ENCODE data around the gene FRAT1. TPM values are rescaled to one million over a fixed set of nuclear protein-coding genes. Genes with fewer than 3 reads are reported as not detected.
A peak's percentile ranks its signal among the peaks of the same experiment; 100 is the strongest.

Gene FRAT1
- total and polyA plus RNA-seq, 2 of the 8 experiments (the other 6 are each of a cell fraction or from before 2014, with no cell fraction given) = 1.9 to 5.2 TPM

DNA sequence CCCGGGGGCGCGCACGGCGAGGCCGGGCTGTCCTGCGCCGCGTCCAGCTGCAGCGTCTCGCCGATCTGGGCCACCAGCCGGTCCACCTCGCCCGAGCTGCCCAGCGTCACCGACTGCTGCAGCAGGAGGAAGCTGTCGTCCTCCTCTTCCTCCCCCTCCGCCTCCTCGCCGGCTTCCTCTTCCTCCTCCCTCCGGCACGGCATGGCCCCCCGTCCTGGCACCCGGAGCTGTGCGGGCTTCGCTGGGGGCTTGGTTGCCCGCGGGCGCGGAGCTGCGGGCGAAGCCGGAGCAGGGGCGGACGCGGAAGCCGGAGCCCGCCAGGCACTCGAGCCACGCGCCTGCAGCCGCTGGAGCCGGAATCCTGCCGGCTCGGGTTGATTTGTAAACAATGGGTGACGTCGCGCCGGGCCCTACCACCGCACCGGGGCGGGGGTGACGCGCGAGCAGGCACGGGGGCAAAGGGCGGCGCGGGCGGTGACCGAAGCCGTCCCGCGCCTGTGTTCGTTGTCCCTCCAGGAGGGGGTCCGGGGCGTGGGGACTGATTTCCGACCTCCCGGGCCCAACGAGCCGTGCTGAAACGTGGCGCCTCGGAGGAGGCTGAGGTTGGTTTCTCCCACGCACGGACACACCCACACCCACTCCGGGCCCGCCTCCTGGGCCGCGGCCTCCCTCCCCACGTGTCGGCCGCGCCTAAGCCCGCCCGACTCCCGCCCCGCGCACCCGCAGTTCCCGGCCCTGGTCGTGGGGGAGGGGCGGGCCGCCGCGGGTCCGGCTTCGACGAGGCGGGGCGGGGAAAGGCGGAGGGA, 15.5 kb downstream of the FRAT1 start, which contains the start of gene FRAT2 (continued):
- TF ChIP-seq, protein P1, sequence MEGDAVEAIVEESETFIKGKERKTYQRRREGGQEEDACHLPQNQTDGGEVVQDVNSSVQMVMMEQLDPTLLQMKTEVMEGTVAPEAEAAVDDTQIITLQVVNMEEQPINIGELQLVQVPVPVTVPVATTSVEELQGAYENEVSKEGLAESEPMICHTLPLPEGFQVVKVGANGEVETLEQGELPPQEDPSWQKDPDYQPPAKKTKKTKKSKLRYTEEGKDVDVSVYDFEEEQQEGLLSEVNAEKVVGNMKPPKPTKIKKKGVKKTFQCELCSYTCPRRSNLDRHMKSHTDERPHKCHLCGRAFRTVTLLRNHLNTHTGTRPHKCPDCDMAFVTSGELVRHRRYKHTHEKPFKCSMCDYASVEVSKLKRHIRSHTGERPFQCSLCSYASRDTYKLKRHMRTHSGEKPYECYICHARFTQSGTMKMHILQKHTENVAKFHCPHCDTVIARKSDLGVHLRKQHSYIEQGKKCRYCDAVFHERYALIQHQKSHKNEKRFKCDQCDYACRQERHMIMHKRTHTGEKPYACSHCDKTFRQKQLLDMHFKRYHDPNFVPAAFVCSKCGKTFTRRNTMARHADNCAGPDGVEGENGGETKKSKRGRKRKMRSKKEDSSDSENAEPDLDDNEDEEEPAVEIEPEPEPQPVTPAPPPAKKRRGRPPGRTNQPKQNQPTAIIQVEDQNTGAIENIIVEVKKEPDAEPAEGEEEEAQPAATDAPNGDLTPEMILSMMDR (IDR thresholded peaks at IDR 0.05; ENCODE audit: control extremely low read depth in 1 of 3, insufficient read depth in 1 of 3, low read depth in 1 of 3, low read length in 3 of 3) = no peak
- TF ChIP-seq SIRT6 (IDR thresholded peaks at IDR 0.05; ENCODE audit: low read length) (no peak), SUZ12 (IDR thresholded peaks at IDR 0.05; ENCODE audit: low read length) (peak; percentile 32; the same call in 1 of the 2 replicates), JUND (IDR thresholded peaks at IDR 0.05; ENCODE audit: low read length) (peak; percentile 91), SIX5 (IDR thresholded peaks at IDR 0.05; ENCODE audit: low read depth, low read length) (no peak; the same call in 1 of the 2 replicates), GTF2F1 (IDR thresholded peaks at IDR 0.05; ENCODE audit: borderline replicate concordance, low read depth, low read length) (no peak), TAF1 (IDR thresholded peaks at IDR 0.05; ENCODE audit: low read depth, low read length) (peak; percentile 86)
- TF ChIP-seq, protein P2, sequence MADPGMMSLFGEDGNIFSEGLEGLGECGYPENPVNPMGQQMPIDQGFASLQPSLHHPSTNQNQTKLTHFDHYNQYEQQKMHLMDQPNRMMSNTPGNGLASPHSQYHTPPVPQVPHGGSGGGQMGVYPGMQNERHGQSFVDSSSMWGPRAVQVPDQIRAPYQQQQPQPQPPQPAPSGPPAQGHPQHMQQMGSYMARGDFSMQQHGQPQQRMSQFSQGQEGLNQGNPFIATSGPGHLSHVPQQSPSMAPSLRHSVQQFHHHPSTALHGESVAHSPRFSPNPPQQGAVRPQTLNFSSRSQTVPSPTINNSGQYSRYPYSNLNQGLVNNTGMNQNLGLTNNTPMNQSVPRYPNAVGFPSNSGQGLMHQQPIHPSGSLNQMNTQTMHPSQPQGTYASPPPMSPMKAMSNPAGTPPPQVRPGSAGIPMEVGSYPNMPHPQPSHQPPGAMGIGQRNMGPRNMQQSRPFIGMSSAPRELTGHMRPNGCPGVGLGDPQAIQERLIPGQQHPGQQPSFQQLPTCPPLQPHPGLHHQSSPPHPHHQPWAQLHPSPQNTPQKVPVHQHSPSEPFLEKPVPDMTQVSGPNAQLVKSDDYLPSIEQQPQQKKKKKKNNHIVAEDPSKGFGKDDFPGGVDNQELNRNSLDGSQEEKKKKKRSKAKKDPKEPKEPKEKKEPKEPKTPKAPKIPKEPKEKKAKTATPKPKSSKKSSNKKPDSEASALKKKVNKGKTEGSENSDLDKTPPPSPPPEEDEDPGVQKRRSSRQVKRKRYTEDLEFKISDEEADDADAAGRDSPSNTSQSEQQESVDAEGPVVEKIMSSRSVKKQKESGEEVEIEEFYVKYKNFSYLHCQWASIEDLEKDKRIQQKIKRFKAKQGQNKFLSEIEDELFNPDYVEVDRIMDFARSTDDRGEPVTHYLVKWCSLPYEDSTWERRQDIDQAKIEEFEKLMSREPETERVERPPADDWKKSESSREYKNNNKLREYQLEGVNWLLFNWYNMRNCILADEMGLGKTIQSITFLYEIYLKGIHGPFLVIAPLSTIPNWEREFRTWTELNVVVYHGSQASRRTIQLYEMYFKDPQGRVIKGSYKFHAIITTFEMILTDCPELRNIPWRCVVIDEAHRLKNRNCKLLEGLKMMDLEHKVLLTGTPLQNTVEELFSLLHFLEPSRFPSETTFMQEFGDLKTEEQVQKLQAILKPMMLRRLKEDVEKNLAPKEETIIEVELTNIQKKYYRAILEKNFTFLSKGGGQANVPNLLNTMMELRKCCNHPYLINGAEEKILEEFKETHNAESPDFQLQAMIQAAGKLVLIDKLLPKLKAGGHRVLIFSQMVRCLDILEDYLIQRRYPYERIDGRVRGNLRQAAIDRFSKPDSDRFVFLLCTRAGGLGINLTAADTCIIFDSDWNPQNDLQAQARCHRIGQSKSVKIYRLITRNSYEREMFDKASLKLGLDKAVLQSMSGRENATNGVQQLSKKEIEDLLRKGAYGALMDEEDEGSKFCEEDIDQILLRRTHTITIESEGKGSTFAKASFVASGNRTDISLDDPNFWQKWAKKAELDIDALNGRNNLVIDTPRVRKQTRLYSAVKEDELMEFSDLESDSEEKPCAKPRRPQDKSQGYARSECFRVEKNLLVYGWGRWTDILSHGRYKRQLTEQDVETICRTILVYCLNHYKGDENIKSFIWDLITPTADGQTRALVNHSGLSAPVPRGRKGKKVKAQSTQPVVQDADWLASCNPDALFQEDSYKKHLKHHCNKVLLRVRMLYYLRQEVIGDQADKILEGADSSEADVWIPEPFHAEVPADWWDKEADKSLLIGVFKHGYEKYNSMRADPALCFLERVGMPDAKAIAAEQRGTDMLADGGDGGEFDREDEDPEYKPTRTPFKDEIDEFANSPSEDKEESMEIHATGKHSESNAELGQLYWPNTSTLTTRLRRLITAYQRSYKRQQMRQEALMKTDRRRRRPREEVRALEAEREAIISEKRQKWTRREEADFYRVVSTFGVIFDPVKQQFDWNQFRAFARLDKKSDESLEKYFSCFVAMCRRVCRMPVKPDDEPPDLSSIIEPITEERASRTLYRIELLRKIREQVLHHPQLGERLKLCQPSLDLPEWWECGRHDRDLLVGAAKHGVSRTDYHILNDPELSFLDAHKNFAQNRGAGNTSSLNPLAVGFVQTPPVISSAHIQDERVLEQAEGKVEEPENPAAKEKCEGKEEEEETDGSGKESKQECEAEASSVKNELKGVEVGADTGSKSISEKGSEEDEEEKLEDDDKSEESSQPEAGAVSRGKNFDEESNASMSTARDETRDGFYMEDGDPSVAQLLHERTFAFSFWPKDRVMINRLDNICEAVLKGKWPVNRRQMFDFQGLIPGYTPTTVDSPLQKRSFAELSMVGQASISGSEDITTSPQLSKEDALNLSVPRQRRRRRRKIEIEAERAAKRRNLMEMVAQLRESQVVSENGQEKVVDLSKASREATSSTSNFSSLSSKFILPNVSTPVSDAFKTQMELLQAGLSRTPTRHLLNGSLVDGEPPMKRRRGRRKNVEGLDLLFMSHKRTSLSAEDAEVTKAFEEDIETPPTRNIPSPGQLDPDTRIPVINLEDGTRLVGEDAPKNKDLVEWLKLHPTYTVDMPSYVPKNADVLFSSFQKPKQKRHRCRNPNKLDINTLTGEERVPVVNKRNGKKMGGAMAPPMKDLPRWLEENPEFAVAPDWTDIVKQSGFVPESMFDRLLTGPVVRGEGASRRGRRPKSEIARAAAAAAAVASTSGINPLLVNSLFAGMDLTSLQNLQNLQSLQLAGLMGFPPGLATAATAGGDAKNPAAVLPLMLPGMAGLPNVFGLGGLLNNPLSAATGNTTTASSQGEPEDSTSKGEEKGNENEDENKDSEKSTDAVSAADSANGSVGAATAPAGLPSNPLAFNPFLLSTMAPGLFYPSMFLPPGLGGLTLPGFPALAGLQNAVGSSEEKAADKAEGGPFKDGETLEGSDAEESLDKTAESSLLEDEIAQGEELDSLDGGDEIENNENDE (IDR thresholded peaks at IDR 0.05; ENCODE audit: insufficient replicate concordance, low read length) = no peak

Measured in H1 (cell line).